A673 (cell line): ENCODE results near the gene ZC3H18. TPM values are rescaled to one million over a fixed set of nuclear protein-coding genes. Genes with fewer than 3 reads are reported as not detected.

Experiments
- BruUV-seq: library from RNA; stranded (reverse); fragments of 400-500 nt; replicated peaks from 2 replicates; lab custom pipeline; 2021; lab: Mats Ljungman, UMichigan
- CTCF ChIA-PET: fragments of 300-600 bp; sonication (Branson Sonifier 250); formaldehyde crosslinking; loops from one replicate; lab custom pipeline; 2022; ENCODE audit warnings: antibody characterized with exemption; lab: Charles Lee
- POLR2A ChIA-PET: fragments of 300-600 bp; sonication (Branson Sonifier 250); formaldehyde crosslinking; loops from one replicate; lab custom pipeline; 2022; ENCODE audit warnings: antibody characterized with exemption; ENCODE audit not compliant: low non-redundant PET; lab: Charles Lee
- DNase-seq: peaks from one replicate; pipeline ENCODE4 v3.0.0-alpha.2; 2015; ENCODE audit warnings: low spot score
- H3K27ac ChIP-seq: fragments of 200-600 bp; sonication (generic); 2 replicates; pipeline ENCODE4 v1.5.1; 2016; ENCODE audit warnings: mixed run types, low read depth, mild to moderate bottlenecking, mixed read lengths, antibody characterized with exemption, low read length; ENCODE audit not compliant: poor library complexity, severe bottlenecking
- H3K27me3 ChIP-seq: fragments of 200-600 bp; sonication (generic); replicated peaks from 2 replicates; pipeline ENCODE4 v1.6.1; 2017; ENCODE audit warnings: mixed run types, low read depth, mild to moderate bottlenecking, mixed read lengths, antibody characterized with exemption, low read length; ENCODE audit not compliant: insufficient read depth, poor library complexity
- H3K36me3 ChIP-seq: fragments of 200-600 bp; sonication (generic); 2 replicates; pipeline ENCODE4 v1.6.1; 2016; ENCODE audit warnings: mixed run types, mild to moderate bottlenecking, mixed read lengths, antibody characterized with exemption, low read length; ENCODE audit not compliant: insufficient read depth, poor library complexity, severe bottlenecking
- H3K4me1 ChIP-seq: fragments of 200-600 bp; sonication (generic); 2 replicates; pipeline ENCODE4 v1.6.1; 2017; ENCODE audit warnings: mixed run types, mild to moderate bottlenecking, mixed read lengths, antibody characterized with exemption, low read length; ENCODE audit not compliant: insufficient read depth, poor library complexity, severe bottlenecking
- H3K4me3 ChIP-seq: fragments of 200-600 bp; sonication (generic); 2 replicates; pipeline ENCODE4 v1.5.1; 2016; ENCODE audit warnings: low read depth, mixed run types, mild to moderate bottlenecking, mixed read lengths, low read length; ENCODE audit not compliant: poor library complexity, severe bottlenecking
- H3K9me3 ChIP-seq: fragments of 200-600 bp; sonication (generic); 2 replicates; pipeline ENCODE4 v1.6.1; 2016; ENCODE audit warnings: mixed run types, low read depth, mild to moderate bottlenecking, mixed read lengths, antibody characterized with exemption, low read length; ENCODE audit not compliant: poor library complexity, severe bottlenecking
- CTCF ChIP-seq: fragments of 300-800, 200-600 bp; sonication (generic); conservative IDR thresholded peaks from 2 replicates; pipeline ENCODE4 v1.5.1; 2017; ENCODE audit warnings: low read depth, mild to moderate bottlenecking, antibody characterized with exemption, low read length, moderate library complexity, mixed read lengths
- EZH2 ChIP-seq: fragments of 200-600 bp; sonication (generic); IDR thresholded peaks from 2 replicates; pipeline ENCODE4 v1.6.1; 2017; ENCODE audit warnings: borderline replicate concordance, low read depth, mild to moderate bottlenecking, mixed read lengths, antibody characterized with exemption, low read length; ENCODE audit not compliant: poor library complexity, severe bottlenecking
- intact Hi-C: fragments of 100-400 bp; cut with micrococcal nuclease; formaldehyde crosslinking; loops from one replicate; pipeline ENCODE4 v1.10.0; 2022; ENCODE audit not compliant: unreplicated experiment
- total RNA-seq: library from RNA; stranded (reverse); gene quantifications from 2 replicates; pipeline ENCODE4 v1.2.3, GENCODE V29; 2021

Gene ZC3H18
- total RNA-seq, 1 experiment from 2014 or later, result 83.4 TPM

GRCh38 chr16:88524973-88525662, 45.1 kb upstream of the ZC3H18 start:
- TF ChIP-seq EZH2 (no peak), CTCF (no peak)

GRCh38 chr16:88525663-88525990, 44.6 kb upstream of the ZC3H18 start:
- POLR2A ChIA-PET, result no interaction called here
- H3K9me3 ChIP-seq, result no peaks in the 10 kb centered on the region
- H3K36me3 ChIP-seq, result no peaks in the 10 kb centered on the region
- CTCF ChIA-PET, result no interaction called here
- intact Hi-C loops, result no loop called here
- BruUV-seq, result no TSS peak
- no peak overlapping the region for H3K4me3 ChIP-seq
- DNase-seq, result no peak
- H3K27me3 ChIP-seq, result peaks cover 19% of the 10 kb centered on the region
- TF ChIP-seq EZH2 (no peak), CTCF (no peak)
- no peak overlapping the region for H3K27ac ChIP-seq
- H3K4me1 ChIP-seq, result peaks cover 14% of the 10 kb centered on the region

More at GRCh38 chr16:88524973-88525662, 45.1 kb upstream of the ZC3H18 start:
- no peaks in the 10 kb centered on the region for H3K36me3 ChIP-seq
- DNase-seq, result no peak
- POLR2A ChIA-PET, result no interaction called here
- H3K4me1 ChIP-seq, result peaks cover 14% of the 10 kb centered on the region
- intact Hi-C loops, result no loop called here
- no peak overlapping the region for H3K4me3 ChIP-seq
- no peaks in the 10 kb centered on the region for H3K9me3 ChIP-seq
- H3K27me3 ChIP-seq, result peaks cover 19% of the 10 kb centered on the region
- no TSS peak for BruUV-seq
- CTCF ChIA-PET, result no interaction called here
- no peak overlapping the region for H3K27ac ChIP-seq

GRCh38 chr16:88526008-88526905, 43.9 kb upstream of the ZC3H18 start:
- BruUV-seq, result no TSS peak
- Histone ChIP-seq H3K4me1 (peaks cover 14% of the 10 kb centered on the region), H3K27me3 (peaks cover 19% of the 10 kb centered on the region), H3K9me3 (no peaks in the 10 kb centered on the region), H3K27ac (no peak overlapping the region), H3K36me3 (no peaks in the 10 kb centered on the region), H3K4me3 (no peak overlapping the region)
- no peak for DNase-seq
- TF ChIP-seq EZH2 (no peak), CTCF (no peak)
- intact Hi-C loops, result no loop called here
- POLR2A ChIA-PET, result no interaction called here
- CTCF ChIA-PET, result interaction anchor here (0.7 kb wide), 1 partner anchor 74 kb away, joined by 5 read pairs; the partner anchor contains the start of gene ZFPM1
